GM21360 (cell line): Measurements from ENCODE around the gene DOCK11.

Source experiments
- ATAC-seq: cut with Tn5 transposase; IDR thresholded peaks from one replicate; pipeline ENCODE4 v1.9.1; 2021; ENCODE audit warnings: mild to moderate bottlenecking, moderate library complexity; ENCODE audit not compliant: unreplicated experiment

Gene DOCK11

DNA sequence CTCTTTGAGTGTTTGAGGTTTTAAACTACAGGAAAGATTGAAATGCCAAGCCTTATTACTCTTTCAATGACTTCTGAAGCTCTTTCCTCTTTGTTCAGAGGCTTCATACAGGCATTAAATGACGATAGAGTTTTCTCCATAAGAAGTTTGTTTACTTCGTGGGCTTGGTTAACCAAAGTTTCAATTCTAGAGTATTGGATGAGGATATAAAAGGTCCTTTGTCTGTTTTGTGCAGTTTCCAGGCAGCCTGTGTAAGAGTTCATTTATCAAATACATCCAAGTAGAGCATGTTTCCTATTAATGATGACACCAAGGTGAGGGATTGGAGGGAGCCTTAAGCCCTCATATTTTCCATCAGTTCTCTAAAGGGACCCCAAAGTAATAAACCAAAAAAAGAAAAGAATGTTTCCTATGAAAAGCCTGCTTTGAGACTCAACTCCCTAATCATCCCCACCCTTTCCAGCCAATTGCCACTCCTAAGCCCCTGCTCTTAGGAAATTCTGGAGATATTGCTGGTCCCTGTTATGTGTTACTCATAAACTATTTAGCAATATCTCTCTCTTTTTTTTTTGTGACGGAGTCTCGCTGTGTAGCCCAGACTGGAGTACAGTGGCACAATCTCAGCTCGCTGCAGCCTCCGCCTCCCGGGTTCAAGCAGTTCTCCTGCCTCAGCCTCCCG is 125.6 kb downstream of the DOCK11 start:
- no peak for ATAC-seq

DNA sequence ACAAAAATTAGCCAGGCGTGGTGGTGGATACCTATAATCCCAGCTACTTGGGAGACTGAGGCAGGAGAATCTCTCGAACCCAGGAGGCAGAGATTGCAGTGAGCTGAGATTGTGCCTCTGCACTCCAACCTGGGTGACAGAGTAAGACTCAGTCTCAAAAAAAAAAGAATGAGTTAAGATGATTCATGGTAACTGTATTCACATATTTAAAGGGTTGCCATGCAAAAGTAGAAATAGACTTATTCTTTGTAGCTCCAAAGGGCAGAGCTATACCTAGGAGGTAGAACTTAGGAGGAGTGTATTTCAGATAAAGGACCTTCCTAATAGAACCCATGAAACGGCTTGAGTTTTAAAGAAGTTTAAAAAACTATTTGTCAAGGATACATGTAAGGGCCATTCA is 127.4 kb downstream of the DOCK11 start:
- ATAC-seq = no peak

DNA sequence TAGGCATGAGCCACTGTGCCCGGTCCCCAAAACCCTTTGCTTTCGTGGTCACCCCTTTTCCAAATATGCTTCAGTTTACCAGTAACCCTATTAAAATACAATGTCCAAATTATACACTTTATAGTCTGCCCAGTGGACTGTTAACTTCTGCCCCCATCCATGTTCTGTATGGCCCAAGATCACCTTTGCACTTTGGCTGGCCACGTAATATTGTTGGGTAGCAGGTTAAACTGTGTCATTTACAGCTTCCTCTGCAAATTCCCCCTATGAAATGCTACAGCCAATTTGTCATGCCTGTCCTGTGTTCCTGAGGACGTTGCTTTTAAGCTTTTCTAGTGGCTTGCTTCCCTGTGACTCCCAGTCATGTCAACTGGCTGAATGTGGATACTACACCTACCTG is 130.7 kb downstream of the DOCK11 start:
- no peak for ATAC-seq

DNA sequence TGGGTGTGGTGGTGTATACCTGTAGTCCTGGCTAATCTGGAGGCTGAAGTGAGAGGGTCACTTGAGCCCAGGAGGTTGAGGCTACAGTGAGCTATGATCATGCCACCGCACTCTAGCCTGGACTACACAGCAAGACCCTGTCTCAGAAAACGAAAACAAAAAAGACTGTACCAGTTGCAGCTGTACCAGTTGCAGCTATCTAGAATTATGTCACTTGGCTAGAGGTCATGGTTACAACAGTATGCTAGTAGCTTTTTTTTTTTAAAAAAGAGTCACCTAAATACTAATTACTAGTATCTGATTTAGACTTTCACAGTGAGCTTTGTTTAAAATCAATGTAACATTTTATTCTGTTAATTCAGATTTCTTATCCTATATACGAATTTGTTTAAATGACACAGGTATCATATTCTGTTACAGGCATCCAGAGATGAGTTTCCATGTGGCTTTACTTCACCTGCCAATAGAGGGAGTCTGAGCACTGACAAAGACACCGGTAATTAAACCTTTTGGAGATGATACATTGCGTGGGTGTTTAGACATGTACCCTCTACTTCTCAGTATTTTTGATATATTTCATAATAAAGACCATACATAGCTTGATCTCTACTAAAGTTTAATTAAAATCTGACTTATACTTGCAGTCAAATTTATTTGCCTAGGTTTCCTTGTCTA is 131.6 kb downstream of the DOCK11 start:
- ATAC-seq = no peak

DNA sequence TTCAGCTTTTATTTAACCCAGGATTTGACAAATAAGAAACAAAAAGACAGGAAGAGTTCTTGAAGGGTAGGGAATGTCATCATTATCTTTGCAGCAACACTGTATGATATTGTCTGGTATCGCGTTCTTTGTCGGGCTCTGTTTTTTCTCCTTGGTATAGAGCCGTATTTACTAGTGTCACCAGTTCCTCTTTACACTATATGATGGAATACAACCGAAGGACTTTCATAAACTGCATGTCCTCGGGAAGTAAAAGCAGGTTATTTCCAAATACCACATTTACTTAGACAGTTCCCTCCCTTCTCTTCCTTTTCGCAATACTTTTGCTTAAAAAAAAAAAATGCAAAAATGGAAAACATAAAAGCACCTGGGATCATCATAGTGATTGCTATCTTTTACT is 135.2 kb downstream of the DOCK11 start:
- no peak for ATAC-seq

DNA sequence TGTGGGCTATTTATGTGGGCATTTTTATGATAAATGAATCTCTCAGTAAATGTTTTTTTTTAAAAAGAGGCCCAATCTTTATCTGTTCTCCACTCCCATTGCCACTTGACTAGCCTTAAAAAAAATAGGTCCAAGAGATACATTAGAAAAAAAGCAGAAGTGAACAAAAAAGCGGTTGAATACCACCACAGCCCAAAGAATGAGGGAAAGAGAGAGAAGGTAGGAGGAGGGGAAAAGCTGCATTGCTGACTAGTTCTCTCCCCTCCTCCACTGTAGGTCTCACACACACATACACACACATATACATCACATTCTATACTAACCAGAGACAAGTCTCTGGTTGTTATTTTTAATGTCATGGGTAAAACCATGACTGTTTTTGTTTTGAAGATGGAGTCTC is 136.0 kb downstream of the DOCK11 start:
- no peak for ATAC-seq

DNA sequence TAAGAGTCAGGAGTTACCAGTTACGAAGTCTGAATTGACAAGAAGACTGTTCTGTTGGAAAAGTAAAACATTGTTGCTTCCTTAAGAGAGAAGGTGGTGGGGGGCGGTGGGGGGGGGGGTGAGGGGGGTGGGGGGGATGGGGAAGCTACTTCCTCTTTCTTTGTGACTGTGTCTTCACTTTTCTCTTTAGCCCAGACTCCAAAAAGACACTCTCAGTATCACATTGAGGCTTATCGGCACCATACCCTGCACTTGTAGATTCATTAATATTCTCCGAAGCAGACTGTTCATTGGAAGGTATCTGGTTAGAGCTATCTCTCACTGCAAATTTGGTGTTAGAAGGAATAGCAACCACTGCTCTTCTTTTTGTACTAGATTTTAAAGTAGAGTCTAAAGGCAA is 137.2 kb downstream of the DOCK11 start:
- no peak for ATAC-seq

DNA sequence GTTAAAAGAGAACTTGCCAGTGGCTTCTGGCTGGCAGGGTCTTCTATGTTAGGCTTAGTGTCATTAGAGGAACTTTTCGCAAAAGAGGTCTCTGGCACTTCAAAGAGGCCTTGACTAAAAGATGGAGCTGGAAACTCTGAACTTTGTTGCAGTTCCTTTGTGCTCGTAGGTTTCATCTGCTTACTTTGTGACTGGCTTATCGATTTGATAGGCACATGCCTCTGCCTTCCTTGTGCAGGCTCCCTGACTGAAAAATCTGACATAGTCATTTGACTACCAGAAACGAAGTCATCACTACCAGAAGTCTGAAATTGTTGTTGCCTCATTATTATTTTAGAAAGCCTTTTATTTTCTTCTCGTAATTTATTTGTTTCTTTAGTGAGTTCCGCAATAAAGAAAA is 137.9 kb downstream of the DOCK11 start:
- no peak for ATAC-seq

DNA sequence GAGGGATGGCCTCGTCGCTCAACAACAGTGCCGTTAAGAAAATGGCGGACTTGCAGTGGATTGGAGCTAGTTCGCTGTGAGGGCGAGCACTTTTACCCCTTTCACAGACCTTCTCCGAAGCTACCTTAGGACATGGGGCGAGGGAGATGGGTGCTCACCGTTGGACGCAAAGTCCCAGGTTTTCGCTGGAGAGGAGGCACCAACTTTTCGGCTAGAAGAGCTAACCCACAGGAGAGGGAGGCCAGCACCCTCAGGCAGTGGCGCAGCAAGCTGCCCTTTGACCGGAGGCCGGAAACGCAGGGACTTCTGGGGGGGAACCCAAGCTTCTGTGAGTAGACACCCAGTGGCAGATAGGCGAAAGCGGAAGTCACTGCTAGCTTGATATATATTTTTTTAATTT is 138.7 kb downstream of the DOCK11 start:
- ATAC-seq = no peak

DNA sequence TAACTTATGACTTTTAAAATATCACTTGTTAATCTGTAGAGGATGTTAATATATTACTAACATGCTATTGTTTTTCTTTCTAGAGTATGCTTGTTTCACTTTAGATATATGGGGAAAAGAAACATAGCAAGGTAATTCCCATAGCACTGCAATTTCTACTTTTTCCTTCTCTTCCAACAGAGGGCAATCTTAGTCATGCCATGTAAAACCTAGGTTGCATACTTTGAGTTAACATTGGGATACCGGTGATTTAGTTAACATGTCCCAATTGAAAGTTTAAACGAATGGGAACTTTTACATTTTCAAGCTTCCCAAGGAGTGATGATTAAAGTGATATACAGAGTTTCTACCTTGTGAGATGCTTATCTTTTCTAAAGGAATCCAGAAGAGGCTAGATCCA is 142.4 kb downstream of the DOCK11 start:
- no peak for ATAC-seq

DNA sequence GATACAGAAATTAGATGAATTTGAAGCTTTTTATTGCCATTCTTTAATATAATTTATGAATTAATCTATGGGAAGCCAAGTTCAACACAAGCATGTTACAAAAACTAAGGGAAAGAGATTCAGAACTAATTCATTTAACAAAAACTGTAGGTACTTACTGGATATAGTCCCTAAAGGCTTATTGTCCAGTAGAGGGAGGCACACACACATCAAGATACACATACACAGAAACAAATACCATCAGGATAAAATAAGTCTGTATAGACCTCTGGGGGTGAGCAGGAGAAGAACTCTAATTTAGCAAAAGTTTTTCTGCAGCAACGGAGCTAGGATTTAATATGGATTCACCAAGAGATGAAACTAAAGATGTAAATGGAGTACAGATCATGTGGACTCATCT is 148.8 kb downstream of the DOCK11 start:
- ATAC-seq = no peak

DNA sequence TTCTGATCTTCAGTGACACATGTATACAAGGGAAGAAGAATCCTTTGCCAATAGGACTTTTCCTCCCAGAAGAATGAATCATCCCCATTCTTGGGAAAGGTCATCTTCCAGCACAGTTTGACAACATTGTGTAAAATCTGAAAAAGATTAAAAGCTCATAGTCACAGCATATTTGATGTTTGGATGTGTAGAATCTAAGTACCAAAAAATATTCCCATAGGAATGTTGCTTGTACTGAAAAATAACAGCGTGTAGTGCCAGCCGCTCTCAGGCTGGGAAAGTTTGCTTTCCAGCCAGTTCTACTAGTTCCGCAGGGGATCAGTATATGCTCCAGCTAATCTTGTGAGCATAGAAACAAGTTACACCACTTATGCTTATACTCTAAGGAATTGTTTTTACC is 157.1 kb downstream of the DOCK11 start:
- no peak for ATAC-seq

DNA sequence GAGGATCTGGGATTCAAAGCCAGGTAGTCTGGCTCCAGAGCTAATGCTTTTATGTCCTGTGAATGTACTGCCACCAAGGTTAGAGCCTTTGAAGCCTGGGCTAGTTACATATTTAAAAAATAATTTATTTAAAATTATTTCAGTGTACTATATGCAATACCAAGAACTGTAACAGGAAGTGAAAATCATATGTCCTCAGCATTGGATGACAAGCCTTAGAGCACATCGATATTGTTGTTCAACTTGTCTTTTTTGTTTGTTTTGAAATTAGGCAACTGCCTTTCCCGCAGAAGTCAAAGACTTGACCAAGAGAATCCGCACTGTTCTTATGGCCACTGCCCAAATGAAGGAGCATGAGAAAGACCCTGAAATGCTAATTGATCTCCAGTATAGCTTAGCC is 158.7 kb downstream of the DOCK11 start:
- ATAC-seq = no peak

DNA sequence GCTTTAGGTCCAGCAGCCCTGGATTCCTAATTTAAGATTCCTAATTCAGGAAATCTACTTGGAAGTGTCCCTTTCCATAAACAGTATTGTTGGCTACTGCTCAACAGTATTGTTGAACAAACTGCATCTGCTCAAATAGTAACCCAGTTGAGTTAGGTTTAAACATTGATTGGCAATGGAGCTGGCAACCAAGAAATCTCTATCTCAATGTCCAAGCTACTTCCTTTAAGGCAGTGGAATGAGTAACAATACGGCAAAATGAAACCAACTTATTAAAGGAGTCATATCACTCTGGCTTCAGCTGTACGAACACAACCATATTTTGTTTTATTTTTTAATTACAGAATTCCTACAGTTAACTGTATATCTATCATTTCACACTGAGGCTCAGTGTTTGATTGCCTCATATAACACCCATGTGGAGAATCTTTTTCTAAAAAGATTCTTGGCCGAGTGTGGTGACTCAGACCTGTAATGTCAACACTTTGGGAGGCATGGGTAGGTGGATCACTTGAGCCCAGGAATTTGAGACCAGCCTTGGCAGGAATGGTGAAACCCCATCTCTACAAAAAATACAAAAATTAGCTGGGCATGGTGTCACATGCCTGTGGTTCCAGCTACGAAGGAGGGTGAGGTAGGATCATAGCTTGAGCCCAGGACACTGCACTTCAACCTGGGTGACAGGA is 160.1 kb downstream of the DOCK11 start:
- ATAC-seq = no peak

DNA sequence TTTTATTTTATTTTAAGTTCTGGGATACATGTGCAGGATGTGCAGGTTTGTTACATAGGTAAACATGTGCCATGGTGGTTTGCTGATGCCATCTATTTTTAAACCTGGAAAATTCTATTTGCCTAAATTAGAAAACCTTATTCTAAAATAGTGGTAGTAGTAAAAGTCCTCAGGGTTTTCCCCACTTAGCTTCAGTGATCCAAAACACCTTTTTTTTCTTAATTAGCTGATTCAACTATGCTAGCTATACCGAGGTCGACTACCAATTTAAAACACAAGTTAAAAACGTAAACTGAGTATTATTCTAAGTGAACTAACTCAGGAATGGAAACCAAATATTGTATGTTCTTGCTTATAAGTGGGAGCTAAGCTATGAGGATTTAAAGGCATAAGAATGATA is 161.8 kb downstream of the DOCK11 start:
- no peak for ATAC-seq

DNA sequence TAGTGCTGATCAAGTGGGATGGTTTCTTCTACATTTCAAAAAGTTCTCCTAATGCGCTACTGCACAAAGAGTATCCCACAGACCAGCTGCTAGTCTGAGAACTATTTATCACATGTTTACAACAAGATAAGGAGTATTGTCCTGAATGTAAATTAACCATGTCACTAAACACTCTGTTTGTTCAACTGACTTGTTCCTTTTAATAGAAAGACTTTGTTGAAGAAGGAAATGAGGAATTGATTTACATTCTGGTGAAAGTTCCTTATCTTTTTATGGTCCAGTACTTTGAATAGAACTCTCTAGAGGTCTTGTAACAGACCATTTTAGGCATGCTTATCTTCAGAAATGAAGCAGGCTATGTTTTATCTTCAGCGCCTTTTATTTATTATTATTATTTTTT is 164.5 kb downstream of the DOCK11 start:
- no peak for ATAC-seq

DNA sequence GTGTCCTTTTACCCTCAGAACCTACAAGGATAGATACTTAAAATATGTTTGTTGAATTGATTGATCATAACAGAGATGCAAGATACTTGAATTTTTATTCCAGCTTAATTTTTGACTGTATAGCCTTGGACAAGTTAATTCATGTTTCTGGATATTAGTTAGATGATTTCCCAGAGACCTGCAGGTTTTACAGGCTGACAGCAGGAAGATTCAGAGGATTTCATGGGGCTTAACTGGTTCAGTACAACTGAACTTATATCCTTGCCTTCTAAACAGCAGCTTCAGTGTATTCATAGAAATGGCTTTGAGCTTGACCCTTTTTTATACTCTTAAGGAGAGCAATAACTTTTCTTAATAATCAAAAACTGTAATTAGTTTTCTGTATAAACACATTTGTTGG is 169.6 kb downstream of the DOCK11 start:
- ATAC-seq = no peak

DNA sequence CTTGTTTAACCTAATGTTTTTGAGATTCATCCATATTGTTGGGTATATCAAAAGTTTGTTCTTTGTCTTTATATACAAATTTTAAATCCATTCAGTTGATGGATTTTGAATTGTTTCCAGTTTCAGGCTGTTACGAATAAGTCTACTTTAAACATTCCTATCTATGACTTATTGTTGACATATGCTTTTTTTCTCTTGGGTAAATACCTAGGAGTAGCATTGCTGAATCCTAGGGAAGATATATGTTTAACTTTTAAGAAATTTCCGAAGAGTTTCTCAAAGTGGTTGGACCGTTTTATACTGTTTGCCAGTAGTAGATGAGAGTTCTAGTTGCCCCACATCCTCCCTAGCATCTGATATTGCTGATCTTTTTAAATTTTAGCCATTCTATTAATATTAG is 170.9 kb downstream of the DOCK11 start:
- ATAC-seq = no peak

DNA sequence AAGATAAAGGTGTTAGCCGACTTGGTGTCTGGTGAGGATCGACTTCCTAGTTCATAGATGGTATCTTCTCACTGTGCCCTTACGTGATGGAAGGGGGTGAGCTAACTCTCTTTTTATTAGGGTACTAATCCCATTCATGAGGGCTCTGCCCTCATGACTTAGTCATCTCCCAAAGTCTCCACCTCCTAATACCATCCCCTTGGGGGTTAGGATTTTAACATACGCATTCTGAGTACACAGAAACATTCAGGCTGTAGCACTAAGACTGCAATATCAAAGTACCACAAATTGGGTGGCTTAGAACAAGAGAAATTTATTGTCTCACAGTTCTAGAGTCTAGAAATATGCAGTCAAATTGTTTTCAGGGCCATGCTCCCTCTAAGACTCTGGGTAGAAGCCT is 173.8 kb downstream of the DOCK11 start:
- no peak for ATAC-seq

DNA sequence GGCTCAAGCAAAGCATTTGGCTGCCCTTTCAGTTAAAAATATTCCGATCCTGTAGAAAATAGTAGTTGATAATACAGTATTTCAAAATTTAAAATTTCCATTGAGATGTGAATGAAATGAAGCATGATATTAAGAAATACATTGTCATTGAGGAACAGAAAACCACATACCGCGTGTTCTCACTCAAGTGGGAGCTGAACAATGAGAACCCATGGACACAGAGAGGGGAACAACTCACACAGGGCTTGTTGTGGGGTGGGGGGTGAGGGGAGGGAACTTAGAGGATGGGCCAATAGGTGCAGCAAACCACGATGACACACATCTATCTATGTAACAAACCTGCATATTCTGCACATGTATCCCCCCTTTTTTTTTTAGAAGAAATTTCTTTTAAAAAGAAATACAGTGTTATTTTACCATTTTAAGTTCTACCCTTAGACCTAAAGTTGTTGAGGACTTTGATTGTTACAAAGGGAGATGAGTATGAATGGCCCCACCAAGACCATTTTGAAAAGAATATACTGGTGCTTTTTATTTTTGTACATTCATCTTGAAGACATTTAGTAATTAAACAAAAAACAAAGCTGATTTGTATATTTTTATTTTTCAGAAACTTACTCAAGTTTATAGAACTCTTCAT is 179.8 kb downstream of the DOCK11 start:
- ATAC-seq = no peak

DNA sequence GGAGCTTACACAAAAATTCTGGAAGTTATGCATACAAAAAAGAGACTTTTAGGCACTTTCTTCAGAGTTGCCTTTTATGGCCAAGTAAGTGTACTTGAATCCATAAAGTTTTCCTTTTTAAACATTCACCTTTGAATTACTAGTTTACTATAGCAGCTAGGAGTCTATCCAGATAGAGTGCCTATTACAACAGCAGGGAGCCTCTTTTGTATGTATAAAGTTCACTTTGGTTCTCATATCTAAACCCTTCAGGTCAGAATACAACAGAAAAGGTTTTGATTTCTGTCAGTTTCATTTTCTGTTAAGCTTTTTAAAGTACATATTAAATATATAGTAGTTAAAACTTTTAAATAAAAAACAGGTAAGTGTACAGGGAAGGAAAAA is 180.3 kb downstream of the DOCK11 start:
- ATAC-seq = no peak

DNA sequence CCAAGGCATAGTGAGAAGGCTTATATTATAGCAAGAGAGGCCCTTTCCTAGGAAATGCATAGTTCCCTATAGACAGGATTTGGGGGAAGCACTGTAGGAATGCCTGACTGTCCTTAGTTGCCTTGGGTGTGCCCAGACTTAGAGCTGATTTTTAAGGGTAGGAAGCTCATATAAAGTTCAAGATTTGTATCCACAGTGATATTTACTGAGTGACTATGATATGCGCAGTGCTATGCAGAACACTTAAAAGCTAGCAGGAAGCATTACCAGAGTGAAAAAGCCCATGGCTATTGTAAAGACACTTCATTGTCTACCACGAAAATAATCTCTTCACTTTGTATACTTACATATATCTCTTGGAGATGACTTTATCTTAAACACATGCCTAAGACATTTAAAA is 181.7 kb downstream of the DOCK11 start:
- no peak for ATAC-seq
